Spleen (tissue), 7 donors: ENCODE data around the gene SEC14L6.

Experiments used
- POLR2A ChIP-seq, 3 donors: fragments of 450-650 bp; IDR thresholded peaks; one replicate each; pipeline ENCODE4 v1.5.1; 2017; ENCODE audit warnings: antibody characterized with exemption in 3 of 3, mild to moderate bottlenecking in 1 of 3
- POLR2AphosphoS5 ChIP-seq, 3 donors: sonication (generic); formaldehyde crosslinking; IDR thresholded peaks; one replicate each; pipeline ENCODE4 v1.5.1; 2017; ENCODE audit warnings: antibody characterized with exemption in 3 of 3
- TF ChIP-seq, protein P1 (sequence below), 11 experiments: fragments of 200-600 bp in 7 of 11; fragments of 450-650 bp in 4 of 11; sonication (generic) in 4 of 11; IDR thresholded peaks in 8 of 11; conservative IDR thresholded peaks in 3 of 11; 1 replicate in 7 of 11; 2 replicates in 4 of 11; pipeline versions ENCODE4 v1.4.0 to v1.8.0; 2016 to 2021; ENCODE audit warnings: antibody characterized with exemption in 11 of 11, inconsistent platforms in 4 of 11, mild to moderate bottlenecking in 1 of 11
- donor health status: DM: no; HTN: no; CAD: no; lungs with moderate emphysema.
- donor health status: DM: no; HTN: no; CAD: no.
- donor health status: DM: no; HTN: no; CAD: no.

- TF ChIP-seq, protein P1, sequence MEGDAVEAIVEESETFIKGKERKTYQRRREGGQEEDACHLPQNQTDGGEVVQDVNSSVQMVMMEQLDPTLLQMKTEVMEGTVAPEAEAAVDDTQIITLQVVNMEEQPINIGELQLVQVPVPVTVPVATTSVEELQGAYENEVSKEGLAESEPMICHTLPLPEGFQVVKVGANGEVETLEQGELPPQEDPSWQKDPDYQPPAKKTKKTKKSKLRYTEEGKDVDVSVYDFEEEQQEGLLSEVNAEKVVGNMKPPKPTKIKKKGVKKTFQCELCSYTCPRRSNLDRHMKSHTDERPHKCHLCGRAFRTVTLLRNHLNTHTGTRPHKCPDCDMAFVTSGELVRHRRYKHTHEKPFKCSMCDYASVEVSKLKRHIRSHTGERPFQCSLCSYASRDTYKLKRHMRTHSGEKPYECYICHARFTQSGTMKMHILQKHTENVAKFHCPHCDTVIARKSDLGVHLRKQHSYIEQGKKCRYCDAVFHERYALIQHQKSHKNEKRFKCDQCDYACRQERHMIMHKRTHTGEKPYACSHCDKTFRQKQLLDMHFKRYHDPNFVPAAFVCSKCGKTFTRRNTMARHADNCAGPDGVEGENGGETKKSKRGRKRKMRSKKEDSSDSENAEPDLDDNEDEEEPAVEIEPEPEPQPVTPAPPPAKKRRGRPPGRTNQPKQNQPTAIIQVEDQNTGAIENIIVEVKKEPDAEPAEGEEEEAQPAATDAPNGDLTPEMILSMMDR (IDR thresholded peaks at IDR 0.05 in 8 of 11, conservative IDR thresholded peaks at IDR 0.05 in 3 of 11), result no peak
- TF ChIP-seq POLR2A (IDR thresholded peaks at IDR 0.05), result no peak
- no peak for TF ChIP-seq POLR2AphosphoS5 (IDR thresholded peaks at IDR 0.05)
Observed at GRCh38 chr22:30582788-30583545, 36.4 kb upstream of the SEC14L6 start.
